HepG2 (cell line): ENCODE measurements around the gene ACSS1. TPM values are rescaled to one million over a fixed set of nuclear protein-coding genes. Genes with fewer than 3 reads are reported as not detected.
A peak's percentile ranks its signal among the peaks of the same experiment; 100 is the strongest.

Source experiments
- CEBPZ ChIP-seq: IDR thresholded peaks from 2 replicates; pipeline ENCODE4 v1.6.1; 2012; ENCODE audit warnings: low read length, improper control_type of control experiment
- ELK4 ChIP-seq: sonication (generic); formaldehyde crosslinking; IDR thresholded peaks from 2 replicates; pipeline ENCODE4 v1.9.0; 2021; ENCODE audit warnings: missing genetic modification reagents, borderline replicate concordance
- GLI4 ChIP-seq: sonication (generic); formaldehyde crosslinking; IDR thresholded peaks from 2 replicates; pipeline ENCODE4 v1.5.1; 2020; ENCODE audit warnings: missing genetic modification reagents, mild to moderate bottlenecking, moderate library complexity, borderline replicate concordance
- GZF1 ChIP-seq: sonication (generic); formaldehyde crosslinking; IDR thresholded peaks from 2 replicates; pipeline ENCODE4 v1.5.1; 2020; ENCODE audit warnings: mild to moderate bottlenecking, missing genetic modification reagents
- HOXA3 ChIP-seq: sonication (generic); formaldehyde crosslinking; IDR thresholded peaks from 2 replicates; pipeline ENCODE4 v1.5.0; 2020; ENCODE audit warnings: missing genetic modification reagents
- KDM6A ChIP-seq: IDR thresholded peaks from 2 replicates; pipeline ENCODE4 v1.6.1; 2016; ENCODE audit warnings: low read depth
- MAFF ChIP-seq: IDR thresholded peaks from 2 replicates; pipeline ENCODE4 v1.6.1; 2011; ENCODE audit warnings: low read depth, low read length, improper control_type of control experiment
- MAFK ChIP-seq, 2 experiments: IDR thresholded peaks in 1 of 2; conservative IDR thresholded peaks in 1 of 2; 2 replicates each; pipeline ENCODE4 v1.6.1; 2011; ENCODE audit warnings: improper control_type of control experiment in 2 of 2, low read length in 2 of 2
- NFKBIZ ChIP-seq: IDR thresholded peaks from 2 replicates; pipeline ENCODE4 v1.6.1; 2018; ENCODE audit warnings: missing genetic modification reagents, missing compliant biosample characterization
- PATZ1 ChIP-seq: sonication (generic); formaldehyde crosslinking; IDR thresholded peaks from 2 replicates; pipeline ENCODE4 v1.4.0; 2020; ENCODE audit warnings: missing genetic modification reagents
- PLSCR1 ChIP-seq: sonication (generic); formaldehyde crosslinking; IDR thresholded peaks from 2 replicates; pipeline ENCODE4 v1.5.0; 2020; ENCODE audit warnings: missing genetic modification reagents, mild to moderate bottlenecking, borderline replicate concordance
- PTBP1 ChIP-seq: fragments of 200-400 bp; formaldehyde crosslinking; IDR thresholded peaks from 2 replicates; pipeline ENCODE4 v1.6.1; 2018; ENCODE audit warnings: low read length, low read depth; ENCODE audit not compliant: poor library complexity, severe bottlenecking
- RARG ChIP-seq: sonication (generic); formaldehyde crosslinking; IDR thresholded peaks from 2 replicates; pipeline ENCODE4 v1.4.0; 2020; ENCODE audit warnings: low read depth, mild to moderate bottlenecking, missing genetic modification reagents
- RXRB ChIP-seq: IDR thresholded peaks from 2 replicates; pipeline ENCODE4 v1.6.1; 2016; ENCODE audit warnings: borderline replicate concordance, missing genetic modification reagents, missing compliant biosample characterization
- SAP130 ChIP-seq: IDR thresholded peaks from 2 replicates; pipeline ENCODE4 v1.6.1; 2016; ENCODE audit warnings: low read depth
- SNAPC2 ChIP-seq: sonication (generic); formaldehyde crosslinking; IDR thresholded peaks from 2 replicates; pipeline ENCODE4 v1.8.1; 2022; ENCODE audit warnings: mild to moderate bottlenecking, missing genetic modification reagents
- SYNCRIP ChIP-seq: fragments of 200-400 bp; formaldehyde crosslinking; IDR thresholded peaks from 2 replicates; pipeline ENCODE4 v1.6.1; 2018; ENCODE audit warnings: mild to moderate bottlenecking, low read depth, low read length; ENCODE audit not compliant: insufficient read depth
- TGIF2 ChIP-seq: IDR thresholded peaks from 2 replicates; pipeline ENCODE4 v1.6.1; 2016; ENCODE audit warnings: control low read depth, missing compliant biosample characterization
- XRCC5 ChIP-seq: fragments of 200-400 bp; formaldehyde crosslinking; optimal IDR thresholded peaks from 2 replicates; pipeline ENCODE3; 2017; ENCODE audit warnings: mild to moderate bottlenecking, low read length
- YEATS2 ChIP-seq: sonication (generic); formaldehyde crosslinking; IDR thresholded peaks from 2 replicates; pipeline ENCODE4 v1.4.0; 2020; ENCODE audit warnings: missing genetic modification reagents, borderline replicate concordance
- ZNF138 ChIP-seq: sonication (generic); formaldehyde crosslinking; IDR thresholded peaks from 2 replicates; pipeline ENCODE4 v1.5.0; 2020; ENCODE audit warnings: mild to moderate bottlenecking, low read depth, missing genetic modification reagents
- ZNF724P ChIP-seq: sonication (generic); formaldehyde crosslinking; IDR thresholded peaks from 2 replicates; pipeline ENCODE4 v1.8.0; 2022; ENCODE audit warnings: missing genetic modification reagents, borderline replicate concordance
- ZSCAN12 ChIP-seq: sonication (generic); formaldehyde crosslinking; IDR thresholded peaks from 2 replicates; pipeline ENCODE4 v1.9.0; 2021; ENCODE audit warnings: mild to moderate bottlenecking, missing genetic modification reagents
- polyA plus RNA-seq, 8 experiments: library from polyadenylated mRNA; depleted of rRNA in 3 of 8; stranded (reverse) in 7 of 8; unstranded in 1 of 8; fragments of >200 nt; fragmentation: Illumina TruSeq in 4 of 8; extraction: Trizol in 4 of 8; gene quantifications; 2 replicates each; pipeline versions ENCODE4 v1.2.1 to v1.2.3, GENCODE V29; 2011 to 2016; ENCODE audit warnings: low read depth in 4 of 8, missing spikeins in 1 of 8, mixed read lengths in 1 of 8; ENCODE audit not compliant: insufficient read depth in 1 of 8
- total RNA-seq, 5 experiments: library from RNA; depleted of rRNA; stranded (reverse); fragments of >200 nt; fragmentation: Illumina TruSeq; extraction: Trizol; gene quantifications; 2 replicates each; pipeline ENCODE4 v1.2.3, GENCODE V29; 2016; ENCODE audit warnings: low read depth in 1 of 5

ACSS1 gene
- total and polyA plus RNA-seq, 2 of the 13 experiments (the other 11 are each of a cell fraction or from before 2014, with no cell fraction given) = 15.2 to 41.6 TPM

- TF ChIP-seq CEBPZ (0 out of 2 replicates have a peak, but pooled peaks have one; percentile 24), SNAPC2 (no peak), GZF1 (CRISPR knock-in tag) (no peak), SYNCRIP (no peak), MAFK (conservative IDR thresholded peaks at IDR 0.05 in 1 of 2, IDR thresholded peaks at IDR 0.05 in 1 of 2; ENCODE audit: low read length in 2 of 2) (peak in 1 of 2 experiments; percentile 15; a peak in 1 of 4 replicates), NFKBIZ (CRISPR knock-in tag) (no peak), PLSCR1 (no peak), PATZ1 (CRISPR knock-in tag) (peak; percentile 38; the same call in 1 of the 2 replicates), RXRB (CRISPR knock-in tag) (peak; percentile 35; the same call in 1 of the 2 replicates), ZNF724P (CRISPR knock-in tag) (no peak), KDM6A (no peak), ELK4 (CRISPR knock-in tag) (no peak), GLI4 (CRISPR knock-in tag) (peak; percentile 74; the same call in 1 of the 2 replicates), MAFF (0 out of 2 replicates have a peak, but pooled peaks have one; percentile 42), PTBP1 (no peak), XRCC5 (peak; percentile 38), YEATS2 (peak; percentile 34; the same call in 1 of the 2 replicates), ZSCAN12 (no peak), ZNF138 (no peak), TGIF2 (CRISPR knock-in tag) (peak; percentile 63; the same call in 1 of the 2 replicates), SAP130 (CRISPR knock-in tag) (0 out of 2 replicates have a peak, but pooled peaks have one; percentile 23), RARG (no peak), HOXA3 (CRISPR knock-in tag) (peak; percentile 32; the same call in 1 of the 2 replicates)
Observed at GRCh38 chr20:25065625-25066338, 7.8 kb upstream of the ACSS1 start (continued).
